CD4-positive, alpha-beta T cell treated with Interleukin-21 for 1 hour (primary cell): ENCODE results near the gene PLCB4.

Experiments used
- DNase-seq: peaks from one replicate; pipeline ENCODE4 v3.0.0-alpha.2; 2020

PLCB4 gene

DNA sequence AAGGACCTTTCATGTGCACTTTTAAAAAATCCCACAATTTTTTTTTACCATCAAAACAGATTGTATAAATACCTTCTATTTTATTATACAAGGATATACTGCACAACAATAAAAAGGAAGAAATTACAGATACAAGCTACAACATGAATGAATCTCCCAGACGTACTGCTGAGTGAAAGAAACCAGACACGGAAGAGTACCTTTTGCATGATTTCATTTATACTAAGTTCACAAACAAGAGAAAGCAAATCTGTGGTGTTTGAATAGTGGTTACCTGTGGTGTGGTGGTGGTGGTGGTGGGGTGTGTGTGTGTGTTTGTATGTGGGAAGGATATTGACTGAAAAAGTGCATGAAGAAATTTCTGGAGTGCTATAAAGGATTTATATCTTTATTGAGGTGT is 6.8 kb upstream of the PLCB4 start:
- no peak for DNase-seq

DNA sequence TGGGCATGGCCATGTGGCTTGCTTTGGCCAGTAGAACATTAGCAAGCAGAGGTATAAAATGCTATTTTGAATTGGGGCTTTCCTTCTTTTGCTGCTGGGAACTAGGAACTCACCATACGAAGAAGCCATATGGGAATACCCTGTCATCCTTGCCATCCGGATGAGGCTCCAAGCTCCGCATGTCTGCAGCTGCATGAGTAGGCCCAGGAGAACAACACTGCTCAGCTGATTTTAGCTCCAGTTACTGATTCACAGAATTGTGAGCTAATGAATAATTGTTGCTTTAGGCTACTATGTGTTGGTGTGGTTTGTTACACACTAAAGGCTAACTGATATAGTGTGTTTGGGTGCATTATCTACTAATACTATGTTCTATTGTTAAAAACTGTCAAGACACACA is 2.7 kb upstream of the PLCB4 start:
- no peak for DNase-seq

- DNase-seq = no peak
Measured at GRCh38 chr20:9068233-9068801, 570 bp upstream of the PLCB4 start.

DNA sequence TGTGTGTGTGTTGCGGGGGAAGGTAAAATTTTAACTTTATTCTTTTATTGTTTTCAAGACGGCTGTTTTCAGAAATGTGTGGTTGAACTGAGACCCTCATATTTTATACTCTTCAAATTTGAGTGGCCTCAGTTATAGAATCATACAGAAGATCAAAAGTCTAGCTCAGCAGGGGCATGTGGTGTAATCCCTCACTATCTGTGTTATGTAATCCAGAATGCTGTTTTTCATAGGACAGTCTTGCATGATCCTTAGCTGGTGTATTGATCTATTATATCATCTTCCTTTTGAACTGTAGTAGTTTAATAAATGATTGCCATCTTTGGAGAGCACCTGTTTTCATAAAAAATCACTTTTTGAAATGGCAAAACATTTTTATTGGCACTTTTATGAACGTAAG is 1.4 kb downstream of the PLCB4 start:
- no peak for DNase-seq

GRCh38 chr20:9071976-9072726 is 3.3 kb downstream of the PLCB4 start:
- no peak for DNase-seq

GRCh38 chr20:9072861-9073500 is 4.1 kb downstream of the PLCB4 start:
- DNase-seq = no peak

DNA sequence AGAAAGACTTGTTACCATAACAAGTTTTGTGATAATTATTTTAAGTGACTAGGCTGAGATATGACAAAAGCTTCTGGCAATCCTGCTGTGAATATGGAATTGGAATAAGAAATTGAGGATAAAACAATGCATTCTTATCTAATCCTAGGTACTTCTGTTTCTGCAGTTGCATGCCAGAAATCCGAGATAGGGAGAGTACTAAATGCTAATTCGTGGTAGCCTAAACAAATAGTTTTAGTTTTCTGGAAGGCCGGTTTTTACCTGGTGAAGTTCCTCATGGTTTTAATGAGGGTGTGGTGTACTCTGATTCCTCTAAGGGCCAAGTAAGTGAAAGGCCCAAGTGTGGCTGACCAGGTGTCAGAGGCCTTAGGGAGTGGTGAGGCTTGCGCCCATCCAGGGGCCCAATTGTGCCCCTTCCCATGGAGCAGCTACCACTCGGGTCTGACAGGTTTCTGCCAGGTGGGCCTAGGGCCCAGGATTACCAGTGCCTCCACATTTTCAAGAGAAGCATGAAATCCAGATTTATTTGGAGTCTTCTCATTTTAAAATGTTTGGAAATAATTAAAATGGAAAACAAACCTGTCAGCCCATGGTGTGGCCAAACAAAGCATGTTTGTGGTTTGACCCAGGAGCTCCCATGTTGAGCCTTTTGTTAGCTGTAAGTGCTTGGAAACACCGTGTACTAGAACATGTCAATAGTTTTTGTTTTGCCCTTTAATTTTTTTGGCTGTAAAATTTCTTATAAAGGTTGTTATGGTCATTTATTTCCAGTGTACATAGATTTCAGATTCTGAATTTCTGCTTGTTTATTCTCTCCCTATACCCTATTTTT is 6.6 kb downstream of the PLCB4 start:
- DNase-seq = no peak

GRCh38 chr20:9076440-9076839 is 7.6 kb downstream of the PLCB4 start:
- no peak for DNase-seq

GRCh38 chr20:9078826-9079731 is 10.2 kb downstream of the PLCB4 start:
- no peak for DNase-seq

DNA sequence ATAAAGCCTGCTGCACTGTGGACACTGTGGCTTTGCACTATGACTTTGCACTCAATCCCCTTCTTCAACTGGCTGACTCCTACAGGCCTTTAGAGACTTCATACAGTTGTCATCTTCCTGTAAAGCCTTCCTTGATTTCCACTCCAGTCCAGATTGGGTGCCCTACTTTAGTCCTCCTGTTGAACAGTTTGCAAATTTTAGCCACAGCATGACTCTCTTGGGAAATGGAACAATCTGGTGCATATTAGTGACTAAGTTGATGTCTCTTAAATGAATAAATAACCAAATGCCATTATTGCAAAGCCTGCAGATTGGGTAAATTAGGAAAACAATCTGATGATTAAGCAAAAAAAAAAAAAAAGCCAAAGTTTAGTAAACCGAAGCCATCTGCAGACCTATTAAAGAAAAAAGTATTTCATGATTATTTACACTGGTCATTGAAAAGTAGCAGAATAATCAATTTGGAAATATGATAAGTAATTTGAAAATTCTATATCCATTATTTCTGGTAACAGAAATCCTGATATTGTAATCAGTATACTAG is 12.6 kb downstream of the PLCB4 start:
- no peak for DNase-seq

- DNase-seq = no peak
Measured at GRCh38 chr20:9082741-9083140, 13.9 kb downstream of the PLCB4 start.

- no peak for DNase-seq
Measured at GRCh38 chr20:9087531-9088217, 18.8 kb downstream of the PLCB4 start.

DNA sequence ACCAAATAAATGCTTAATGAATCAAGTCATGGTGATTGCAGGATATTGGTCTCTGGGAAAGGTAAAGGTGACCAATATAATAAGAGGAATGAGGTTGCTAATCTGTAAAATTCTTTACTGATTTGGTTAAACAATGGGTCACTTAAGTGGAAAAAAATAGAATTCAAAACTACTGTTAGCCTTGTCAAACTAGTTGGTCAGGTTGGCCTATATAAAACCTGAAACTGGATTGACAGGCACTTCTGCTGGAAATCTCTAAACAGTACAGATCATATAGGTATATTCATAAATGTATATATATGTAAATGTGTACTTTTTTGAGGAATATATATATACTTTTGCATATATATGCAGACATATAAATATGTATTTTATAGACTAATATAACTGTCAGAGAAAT is 19.7 kb downstream of the PLCB4 start:
- DNase-seq = no peak

DNA sequence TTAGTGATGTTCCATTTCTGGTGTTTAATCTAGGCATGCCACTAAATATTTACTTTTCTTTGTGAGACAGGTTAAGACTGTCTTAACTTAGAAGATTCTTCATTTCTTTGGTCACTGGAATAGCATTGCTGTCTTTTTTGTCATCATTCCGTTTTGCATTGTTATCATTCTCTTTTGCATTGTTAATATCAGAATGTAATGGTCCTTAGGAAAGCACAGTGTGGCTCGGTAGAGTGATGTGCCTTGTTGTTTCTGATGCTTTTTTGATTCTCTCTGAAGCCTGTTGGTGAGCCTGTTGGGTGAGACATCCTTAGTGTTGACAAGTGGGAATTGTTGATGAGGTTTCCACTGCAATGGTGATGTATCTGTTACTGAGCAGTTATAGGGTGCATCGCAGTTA is 23.2 kb downstream of the PLCB4 start:
- DNase-seq = no peak

GRCh38 chr20:9092655-9093054 is 23.8 kb downstream of the PLCB4 start:
- DNase-seq = no peak

DNA sequence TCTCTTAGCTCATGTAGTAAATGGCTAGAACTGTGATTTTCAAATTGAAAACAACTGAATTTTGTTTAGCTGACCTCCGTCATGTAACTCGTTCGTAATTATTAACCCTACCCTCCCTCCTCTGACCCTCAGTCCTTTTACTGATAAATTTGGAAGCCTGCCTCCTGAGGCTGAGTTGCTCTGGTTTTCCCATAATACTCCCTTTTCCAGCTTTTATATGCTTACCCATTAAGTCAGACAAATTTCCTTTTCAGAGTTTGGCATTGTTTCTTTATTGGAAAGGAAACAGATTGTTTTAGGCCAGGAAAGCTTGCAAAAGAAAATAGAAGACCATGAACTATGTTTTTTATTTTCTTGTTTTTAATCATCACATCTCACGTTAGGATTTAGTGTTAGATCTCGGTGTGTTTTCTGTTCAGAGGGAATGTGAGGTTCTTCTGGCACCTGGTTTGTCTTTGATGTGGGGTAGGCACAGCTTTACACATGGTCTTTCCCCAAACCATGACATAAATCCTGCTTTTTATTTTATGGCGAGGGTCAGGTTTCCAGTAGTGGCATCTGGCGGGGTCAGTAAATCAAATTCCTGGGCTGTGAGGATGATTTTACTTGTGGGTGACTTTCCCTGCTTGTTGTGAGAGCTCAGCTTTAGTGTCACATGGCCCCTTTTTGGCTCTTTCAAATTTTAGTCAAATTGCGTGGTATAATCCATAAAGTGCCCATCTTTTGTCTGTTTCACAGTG is 24.5 kb downstream of the PLCB4 start:
- no peak for DNase-seq

DNA sequence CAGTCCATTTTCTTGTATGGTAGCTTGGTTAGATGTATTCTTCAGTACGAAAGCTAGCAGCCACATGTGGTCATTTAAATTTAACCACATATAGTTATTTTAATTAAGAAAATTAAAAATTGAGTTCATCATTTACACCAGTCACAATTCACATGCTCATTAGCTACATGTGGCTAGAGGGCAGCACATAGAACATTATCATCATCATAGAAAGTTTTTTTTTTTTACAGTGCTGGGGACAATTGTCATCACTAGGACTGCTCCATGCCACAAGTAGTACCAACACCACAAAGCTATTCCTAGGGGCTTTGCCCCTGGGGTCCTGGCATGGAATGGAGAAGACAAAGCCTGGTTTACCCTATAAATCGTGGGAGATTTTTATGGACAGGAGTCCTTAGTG is 30.5 kb downstream of the PLCB4 start:
- DNase-seq = no peak

DNA sequence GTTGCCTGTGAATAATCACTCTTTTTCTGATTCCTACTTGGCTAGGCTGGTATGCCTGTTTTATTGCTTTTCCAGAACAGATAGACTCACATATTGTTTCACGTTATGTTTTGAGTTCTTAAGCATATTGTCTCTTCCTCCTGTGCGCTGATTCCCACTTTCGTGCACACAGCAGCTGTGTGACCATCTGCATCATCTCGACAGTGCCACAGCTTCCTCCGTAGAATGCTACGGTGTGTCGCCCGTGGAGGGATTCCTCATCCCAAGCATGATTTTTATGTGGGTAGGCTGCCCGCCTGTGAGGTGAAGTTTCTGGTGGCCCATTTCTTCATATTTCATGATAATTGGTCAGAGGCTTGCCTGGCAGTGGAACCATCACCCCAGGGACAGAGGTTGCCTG is 31.8 kb downstream of the PLCB4 start:
- no peak for DNase-seq

GRCh38 chr20:9102456-9102855 is 33.6 kb downstream of the PLCB4 start:
- DNase-seq = no peak

DNA sequence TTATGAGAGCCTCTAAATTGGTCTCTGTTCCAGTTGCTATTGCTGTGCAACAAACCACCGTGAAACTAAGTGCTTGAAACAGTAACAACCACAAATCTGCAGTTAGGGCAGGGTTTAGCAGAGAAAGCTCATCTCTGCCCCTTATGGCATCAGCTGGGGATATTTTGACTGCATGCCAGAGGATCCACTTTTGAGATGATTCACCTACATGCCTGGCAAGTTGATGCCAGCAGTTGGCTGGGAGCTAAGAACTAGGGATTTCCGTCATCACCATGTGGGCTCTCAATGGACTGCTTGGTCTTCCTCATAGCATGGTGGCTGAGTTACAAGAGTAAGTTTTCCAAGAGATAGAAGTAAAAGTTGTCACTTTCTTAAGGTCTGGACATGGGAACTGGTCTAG is 35.1 kb downstream of the PLCB4 start:
- DNase-seq = no peak

DNA sequence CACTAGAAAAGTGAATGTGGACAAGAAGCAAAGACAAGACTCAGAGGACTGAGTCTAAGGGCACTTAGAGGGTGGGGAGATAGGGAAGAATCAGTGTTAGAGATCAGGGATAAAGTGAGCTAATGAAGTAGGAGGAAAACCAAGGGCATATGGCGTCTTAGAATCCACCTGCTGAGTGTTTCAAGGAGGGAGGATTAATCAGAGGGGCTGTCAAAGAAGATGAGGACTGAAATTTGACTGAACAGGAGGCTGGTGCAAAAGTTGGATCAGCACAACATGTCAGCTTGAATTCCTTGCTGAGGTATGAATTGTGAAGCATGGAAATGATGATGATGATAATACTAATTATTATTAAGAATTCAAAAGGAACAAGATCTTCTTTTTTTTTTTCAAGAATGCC is 39.4 kb downstream of the PLCB4 start:
- no peak for DNase-seq
